ENCODE data around the gene GABRG3.

DNA sequence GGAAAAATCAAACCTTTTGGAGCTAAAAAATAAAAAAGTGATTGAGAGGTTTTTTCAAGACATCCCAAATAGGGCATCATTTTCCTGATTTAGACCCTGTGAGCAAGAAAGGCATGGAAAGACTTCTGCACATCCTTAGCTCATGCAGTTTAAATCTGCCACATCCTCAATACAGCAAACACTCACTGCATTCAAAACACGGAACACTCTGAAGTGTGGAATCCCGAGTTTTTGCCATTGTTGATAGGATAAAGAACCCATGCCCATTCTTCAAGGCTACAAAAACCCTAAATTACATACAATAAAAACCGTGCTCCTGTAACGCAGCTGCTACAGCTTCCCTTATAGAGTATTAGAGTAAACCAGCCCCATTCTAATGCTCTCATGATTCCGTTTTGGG lies 346.8 kb downstream of the GABRG3 start:
- TF ChIP-seq, protein P1, sequence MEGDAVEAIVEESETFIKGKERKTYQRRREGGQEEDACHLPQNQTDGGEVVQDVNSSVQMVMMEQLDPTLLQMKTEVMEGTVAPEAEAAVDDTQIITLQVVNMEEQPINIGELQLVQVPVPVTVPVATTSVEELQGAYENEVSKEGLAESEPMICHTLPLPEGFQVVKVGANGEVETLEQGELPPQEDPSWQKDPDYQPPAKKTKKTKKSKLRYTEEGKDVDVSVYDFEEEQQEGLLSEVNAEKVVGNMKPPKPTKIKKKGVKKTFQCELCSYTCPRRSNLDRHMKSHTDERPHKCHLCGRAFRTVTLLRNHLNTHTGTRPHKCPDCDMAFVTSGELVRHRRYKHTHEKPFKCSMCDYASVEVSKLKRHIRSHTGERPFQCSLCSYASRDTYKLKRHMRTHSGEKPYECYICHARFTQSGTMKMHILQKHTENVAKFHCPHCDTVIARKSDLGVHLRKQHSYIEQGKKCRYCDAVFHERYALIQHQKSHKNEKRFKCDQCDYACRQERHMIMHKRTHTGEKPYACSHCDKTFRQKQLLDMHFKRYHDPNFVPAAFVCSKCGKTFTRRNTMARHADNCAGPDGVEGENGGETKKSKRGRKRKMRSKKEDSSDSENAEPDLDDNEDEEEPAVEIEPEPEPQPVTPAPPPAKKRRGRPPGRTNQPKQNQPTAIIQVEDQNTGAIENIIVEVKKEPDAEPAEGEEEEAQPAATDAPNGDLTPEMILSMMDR (IDR thresholded peaks at IDR 0.05; ENCODE audit: insufficient read depth, low read length, poor library complexity, severe bottlenecking) = no peak
- TF ChIP-seq EZH2phosphoT487 (conservative IDR thresholded peaks at IDR 0.05; ENCODE audit: low read length) = no peak
